MM.1S (cell line): ENCODE results near the gene ZNF273.

Source experiments
- CTCF ChIP-seq: fragments of 300-600 bp; sonication (generic); IDR thresholded peaks from 2 replicates; pipeline ENCODE4 v1.5.1; 2016; ENCODE audit warnings: antibody characterized with exemption, low read length, mixed read lengths
- EZH2 ChIP-seq: fragments of 300-600 bp; sonication (generic); optimal IDR thresholded peaks from 2 replicates; pipeline ENCODE3; 2017; ENCODE audit warnings: low read depth, mild to moderate bottlenecking, antibody characterized with exemption, low read length, mixed read lengths

- no peak for TF ChIP-seq CTCF
- no peak for TF ChIP-seq EZH2
These were observed 18.8 kb upstream of the ZNF273 start for GRCh38 chr7:64884085-64884912.
